ENCODE data around the gene SHISA2.

DNA sequence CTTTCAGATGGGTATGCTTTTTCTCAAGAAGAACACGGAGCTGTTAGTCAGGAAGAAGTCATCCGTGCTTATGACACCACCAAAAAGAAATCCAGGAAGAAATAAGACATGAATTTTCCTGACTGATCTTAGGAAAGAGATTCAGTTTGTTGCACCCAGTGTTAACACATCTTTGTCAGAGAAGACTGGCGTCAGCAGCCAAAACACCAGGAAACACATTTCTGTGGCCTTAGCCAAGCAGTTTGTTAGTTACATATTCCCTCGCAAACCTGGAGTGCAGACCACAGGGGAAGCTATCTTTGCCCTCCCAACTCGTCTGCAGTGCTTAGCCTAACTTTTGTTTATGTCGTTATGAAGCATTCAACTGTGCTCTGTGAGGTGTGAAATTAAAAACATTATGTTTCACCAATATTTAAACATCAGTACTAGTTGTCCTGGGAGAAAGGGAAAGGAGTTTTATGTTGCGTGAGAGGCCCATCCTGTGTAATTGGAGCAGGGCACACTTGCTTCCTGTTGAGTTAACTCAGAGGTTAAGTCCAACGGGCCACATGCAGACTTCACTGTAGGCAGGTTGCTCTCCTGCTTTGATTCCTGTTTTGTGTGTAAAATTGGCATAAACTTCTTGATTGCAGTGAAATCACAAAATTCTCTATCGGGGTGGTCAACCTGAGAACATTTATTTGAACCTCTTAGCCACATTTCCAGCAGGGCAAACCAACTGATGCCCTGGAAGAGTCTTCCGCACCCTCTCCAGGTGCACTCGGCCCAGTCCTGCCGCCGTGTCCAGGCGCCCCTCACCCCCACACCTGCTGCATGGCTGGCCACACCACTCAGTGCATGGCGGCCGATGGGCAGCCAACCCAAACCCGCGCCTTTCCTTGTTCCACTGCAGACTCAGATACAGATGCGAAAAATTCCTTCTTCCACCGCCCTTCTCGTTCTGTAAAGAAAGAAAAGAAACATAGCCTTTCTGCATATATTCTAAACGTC lies 31.6 kb downstream of the SHISA2 start:
- TF ChIP-seq, protein P1, sequence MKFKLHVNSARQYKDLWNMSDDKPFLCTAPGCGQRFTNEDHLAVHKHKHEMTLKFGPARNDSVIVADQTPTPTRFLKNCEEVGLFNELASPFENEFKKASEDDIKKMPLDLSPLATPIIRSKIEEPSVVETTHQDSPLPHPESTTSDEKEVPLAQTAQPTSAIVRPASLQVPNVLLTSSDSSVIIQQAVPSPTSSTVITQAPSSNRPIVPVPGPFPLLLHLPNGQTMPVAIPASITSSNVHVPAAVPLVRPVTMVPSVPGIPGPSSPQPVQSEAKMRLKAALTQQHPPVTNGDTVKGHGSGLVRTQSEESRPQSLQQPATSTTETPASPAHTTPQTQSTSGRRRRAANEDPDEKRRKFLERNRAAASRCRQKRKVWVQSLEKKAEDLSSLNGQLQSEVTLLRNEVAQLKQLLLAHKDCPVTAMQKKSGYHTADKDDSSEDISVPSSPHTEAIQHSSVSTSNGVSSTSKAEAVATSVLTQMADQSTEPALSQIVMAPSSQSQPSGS (CRISPR knock-in tag; IDR thresholded peaks at IDR 0.05; ENCODE audit: borderline replicate concordance, low read depth), result no peak
- TF ChIP-seq, protein P2, sequence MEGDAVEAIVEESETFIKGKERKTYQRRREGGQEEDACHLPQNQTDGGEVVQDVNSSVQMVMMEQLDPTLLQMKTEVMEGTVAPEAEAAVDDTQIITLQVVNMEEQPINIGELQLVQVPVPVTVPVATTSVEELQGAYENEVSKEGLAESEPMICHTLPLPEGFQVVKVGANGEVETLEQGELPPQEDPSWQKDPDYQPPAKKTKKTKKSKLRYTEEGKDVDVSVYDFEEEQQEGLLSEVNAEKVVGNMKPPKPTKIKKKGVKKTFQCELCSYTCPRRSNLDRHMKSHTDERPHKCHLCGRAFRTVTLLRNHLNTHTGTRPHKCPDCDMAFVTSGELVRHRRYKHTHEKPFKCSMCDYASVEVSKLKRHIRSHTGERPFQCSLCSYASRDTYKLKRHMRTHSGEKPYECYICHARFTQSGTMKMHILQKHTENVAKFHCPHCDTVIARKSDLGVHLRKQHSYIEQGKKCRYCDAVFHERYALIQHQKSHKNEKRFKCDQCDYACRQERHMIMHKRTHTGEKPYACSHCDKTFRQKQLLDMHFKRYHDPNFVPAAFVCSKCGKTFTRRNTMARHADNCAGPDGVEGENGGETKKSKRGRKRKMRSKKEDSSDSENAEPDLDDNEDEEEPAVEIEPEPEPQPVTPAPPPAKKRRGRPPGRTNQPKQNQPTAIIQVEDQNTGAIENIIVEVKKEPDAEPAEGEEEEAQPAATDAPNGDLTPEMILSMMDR (IDR thresholded peaks at IDR 0.05), result no peak
- TF ChIP-seq, protein P3, sequence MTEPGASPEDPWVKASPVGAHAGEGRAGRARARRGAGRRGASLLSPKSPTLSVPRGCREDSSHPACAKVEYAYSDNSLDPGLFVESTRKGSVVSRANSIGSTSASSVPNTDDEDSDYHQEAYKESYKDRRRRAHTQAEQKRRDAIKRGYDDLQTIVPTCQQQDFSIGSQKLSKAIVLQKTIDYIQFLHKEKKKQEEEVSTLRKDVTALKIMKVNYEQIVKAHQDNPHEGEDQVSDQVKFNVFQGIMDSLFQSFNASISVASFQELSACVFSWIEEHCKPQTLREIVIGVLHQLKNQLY (CRISPR knock-in tag; IDR thresholded peaks at IDR 0.05), result no peak
- TF ChIP-seq CREB1 (CRISPR knock-in tag; IDR thresholded peaks at IDR 0.05), result no peak

Measured in WTC11 (cell line).